Measurements from ENCODE around the gene MAFG. TPM values are rescaled to one million over a fixed set of nuclear protein-coding genes. Genes with fewer than 3 reads are reported as not detected.
"Not testable (repeated sequence)": the region's sequence is repeated elsewhere in the genome, so short reads cannot be mapped to it uniquely, and the experiment has no call there.

Gene MAFG
- total RNA-seq, 1 experiment from 2014 or later, result 31.7 TPM

- not testable (repeated sequence) for H3K36me3 ChIP-seq (replicated peaks; ENCODE audit: control insufficient read depth, insufficient read depth, low read length); H3K27me3 ChIP-seq (ENCODE audit: control insufficient read depth, insufficient read depth, low read length); H3K4me3 ChIP-seq (ENCODE audit: insufficient read depth, low read depth, low read length); DNase-seq
Observed at GRCh38 chr17:81953443-81953842, 25.9 kb upstream of the MAFG start.

GRCh38 chr17:81952792-81953228 is 25.3 kb upstream of the MAFG start:
- H3K36me3 ChIP-seq (replicated peaks; ENCODE audit: control insufficient read depth, insufficient read depth, low read length), result no peaks in the 10 kb centered on the region
- peak; percentile 62 for DNase-seq

GRCh38 chr17:81951785-81952684 is 24.5 kb upstream of the MAFG start:
- no peak for DNase-seq
- no peaks in the 10 kb centered on the region for H3K36me3 ChIP-seq (replicated peaks; ENCODE audit: control insufficient read depth, insufficient read depth, low read length)
- no peaks in the 10 kb centered on the region; the same call in 1 of the 2 replicates for H3K27me3 ChIP-seq (ENCODE audit: control insufficient read depth, insufficient read depth, low read length)
- H3K4me3 ChIP-seq (ENCODE audit: insufficient read depth, low read depth, low read length), result no peak overlapping the region

More at GRCh38 chr17:81952792-81953228, 25.3 kb upstream of the MAFG start:
- Histone ChIP-seq H3K27me3 (ENCODE audit: control insufficient read depth, insufficient read depth, low read length) (peaks cover 2% of the 10 kb centered on the region; the same call in 1 of the 2 replicates), H3K4me3 (ENCODE audit: insufficient read depth, low read depth, low read length) (no peak overlapping the region)

GRCh38 chr17:81950501-81950900 is 23.0 kb upstream of the MAFG start:
- Histone ChIP-seq H3K27me3 (ENCODE audit: control insufficient read depth, insufficient read depth, low read length) (no peaks in the 10 kb centered on the region; the same call in 1 of the 2 replicates), H3K36me3 (replicated peaks; ENCODE audit: control insufficient read depth, insufficient read depth, low read length) (no peaks in the 10 kb centered on the region), H3K4me3 (ENCODE audit: insufficient read depth, low read depth, low read length) (no peak overlapping the region)
- no peak for DNase-seq

GRCh38 chr17:81948635-81949378 is 21.3 kb upstream of the MAFG start:
- DNase-seq, result no peak
- Histone ChIP-seq H3K27me3 (ENCODE audit: control insufficient read depth, insufficient read depth, low read length) (no peaks in the 10 kb centered on the region; the same call in 1 of the 2 replicates), H3K4me3 (ENCODE audit: insufficient read depth, low read depth, low read length) (no peak overlapping the region), H3K36me3 (replicated peaks; ENCODE audit: control insufficient read depth, insufficient read depth, low read length) (no peaks in the 10 kb centered on the region)

- Histone ChIP-seq H3K4me3 (ENCODE audit: insufficient read depth, low read depth, low read length) (no peak within 1 kb of the TSS), H3K27me3 (ENCODE audit: control insufficient read depth, insufficient read depth, low read length) (no peaks in the 10 kb centered on the region), H3K36me3 (replicated peaks; ENCODE audit: control insufficient read depth, insufficient read depth, low read length) (no peaks in the 10 kb centered on the region)
- no peak for DNase-seq
Observed at GRCh38 chr17:81947189-81947588, 19.7 kb upstream of the MAFG start, which contains the start of gene MYADML2. TSS of gene MYADML2 (minus strand) at chr17:81947233. CDS start at chr17:81941741, 5,492 bp downstream.

GRCh38 chr17:81944858-81945257 is 17.3 kb upstream of the MAFG start:
- H3K27me3 ChIP-seq (ENCODE audit: control insufficient read depth, insufficient read depth, low read length), result no peaks in the 10 kb centered on the region
- DNase-seq, result no peak
- no peaks in the 10 kb centered on the region for H3K36me3 ChIP-seq (replicated peaks; ENCODE audit: control insufficient read depth, insufficient read depth, low read length)
- no peak overlapping the region for H3K4me3 ChIP-seq (ENCODE audit: insufficient read depth, low read depth, low read length)

GRCh38 chr17:81942167-81942553 is 14.6 kb upstream of the MAFG start:
- Histone ChIP-seq H3K27me3 (ENCODE audit: control insufficient read depth, insufficient read depth, low read length) (no peaks in the 10 kb centered on the region), H3K4me3 (ENCODE audit: insufficient read depth, low read depth, low read length) (no peak overlapping the region), H3K36me3 (replicated peaks; ENCODE audit: control insufficient read depth, insufficient read depth, low read length) (no peaks in the 10 kb centered on the region)
- no peak for DNase-seq

- no peaks in the 10 kb centered on the region for H3K36me3 ChIP-seq (replicated peaks; ENCODE audit: control insufficient read depth, insufficient read depth, low read length)
- peak; percentile 80 for DNase-seq
- H3K4me3 ChIP-seq (ENCODE audit: insufficient read depth, low read depth, low read length), result no peak overlapping the region
- no peaks in the 10 kb centered on the region; the same call in 1 of the 2 replicates for H3K27me3 ChIP-seq (ENCODE audit: control insufficient read depth, insufficient read depth, low read length)
Observed at GRCh38 chr17:81941484-81942166, 14.1 kb upstream of the MAFG start.

GRCh38 chr17:81940538-81941483 is 13.3 kb upstream of the MAFG start:
- H3K27me3 ChIP-seq (ENCODE audit: control insufficient read depth, insufficient read depth, low read length), result no peaks in the 10 kb centered on the region; the same call in 1 of the 2 replicates
- no peak overlapping the region for H3K4me3 ChIP-seq (ENCODE audit: insufficient read depth, low read depth, low read length)
- DNase-seq, result peak; percentile 56
- no peaks in the 10 kb centered on the region for H3K36me3 ChIP-seq (replicated peaks; ENCODE audit: control insufficient read depth, insufficient read depth, low read length)

- Histone ChIP-seq H3K27me3 (ENCODE audit: control insufficient read depth, insufficient read depth, low read length) (no peaks in the 10 kb centered on the region; the same call in 1 of the 2 replicates), H3K4me3 (ENCODE audit: insufficient read depth, low read depth, low read length) (no peak overlapping the region), H3K36me3 (replicated peaks; ENCODE audit: control insufficient read depth, insufficient read depth, low read length) (peaks cover 4% of the 10 kb centered on the region)
- no peak for DNase-seq
Observed at GRCh38 chr17:81939881-81940385, 12.4 kb upstream of the MAFG start.

- Histone ChIP-seq H3K27me3 (ENCODE audit: control insufficient read depth, insufficient read depth, low read length) (no peaks in the 10 kb centered on the region; the same call in 1 of the 2 replicates), H3K4me3 (ENCODE audit: insufficient read depth, low read depth, low read length) (no peak overlapping the region), H3K36me3 (replicated peaks; ENCODE audit: control insufficient read depth, insufficient read depth, low read length) (peaks cover 8% of the 10 kb centered on the region)
- no peak for DNase-seq
Observed at GRCh38 chr17:81939218-81939617, 11.7 kb upstream of the MAFG start.

GRCh38 chr17:81935709-81936084 is 8.2 kb upstream of the MAFG start:
- peak overlapping the region; percentile 5; the same call in 1 of the 2 replicates for H3K4me3 ChIP-seq (ENCODE audit: insufficient read depth, low read depth, low read length)
- no peak for DNase-seq
- peaks cover 12% of the 10 kb centered on the region for H3K36me3 ChIP-seq (replicated peaks; ENCODE audit: control insufficient read depth, insufficient read depth, low read length)
- H3K27me3 ChIP-seq (ENCODE audit: control insufficient read depth, insufficient read depth, low read length), result no peaks in the 10 kb centered on the region; the same call in 1 of the 2 replicates
